A549 treated with DMSO at 1 μM for 4 hours (cell line): Measurements from ENCODE around the gene SHOC2. TPM values are rescaled to one million over a fixed set of nuclear protein-coding genes. Genes with fewer than 3 reads are reported as not detected.

ENCODE experiments used
- total RNA-seq: library from RNA; stranded (reverse); fragments of 200-300 nt; extraction: Qiagen RNA extraction; gene quantifications from 5 replicates; pipeline ENCODE4 v1.2.3, GENCODE V29; 2022; ENCODE audit warnings: low read depth

The SHOC2 gene
- 15.8 to 24.9 TPM (median 21.0 TPM) in 5 replicates for total RNA-seq

DNA sequence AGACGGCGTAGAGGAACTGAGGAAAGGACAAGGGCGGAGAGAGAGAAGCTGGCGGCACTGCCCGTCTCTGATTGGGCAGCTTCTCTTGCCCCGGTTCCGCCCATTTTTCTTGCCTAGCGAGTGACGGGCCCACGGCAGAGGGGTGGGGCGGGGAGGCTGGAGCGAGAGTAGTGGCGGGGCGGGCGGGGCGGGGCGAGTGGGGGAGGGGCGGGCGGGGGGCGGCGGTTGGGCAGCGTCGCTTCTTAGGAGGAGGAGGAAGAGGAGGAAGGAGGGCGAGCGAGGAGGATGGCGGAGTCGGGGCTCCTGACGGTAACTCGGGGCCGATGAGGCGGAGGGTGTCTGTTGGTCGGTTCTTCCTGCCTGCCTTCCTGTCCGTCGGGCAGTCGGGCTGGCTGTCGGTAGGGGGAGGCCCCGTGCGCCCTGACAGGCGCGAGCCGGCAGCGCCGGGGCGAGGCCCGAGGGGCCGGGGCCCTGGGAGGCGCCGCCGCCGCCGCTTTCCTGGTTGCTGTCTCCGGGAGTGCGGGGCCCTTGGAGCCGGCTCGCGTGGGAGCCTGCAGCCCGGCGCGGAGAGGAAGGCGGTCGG lies at the start of gene SHOC2:
SHOC2 (plus strand) TSS at position 256 of the 583 bp plus-strand sequence. CDS start 44,755 bp downstream, outside the sequence.

GRCh38 chr10:110871298-110872084 lies 47.9 kb upstream of the SHOC2 start, which contains the start of gene PDCD4:
TSS of gene PDCD4 (plus strand) at chr10:110871928. CDS start at chr10:110876028, 4,100 bp downstream.

GRCh38 chr10:110918643-110919348 lies 608 bp upstream of the SHOC2 start, which contains the start of gene BBIP1:
TSS of gene BBIP1 (minus strand) at chr10:110919180. CDS start at chr10:110918157, 1,023 bp downstream.

Other genes with a start within 250 kb of the SHOC2 start
- 30.2 to 40.5 TPM (median 34.0 TPM) in 5 replicates for gene PDCD4, start 47.7 kb upstream of the SHOC2 start, total RNA-seq
- 35.2 to 50.2 TPM (median 37.1 TPM) in 5 replicates for gene BBIP1, start 424 bp upstream of the SHOC2 start, total RNA-seq
- gene ADRA2A, start 157.4 kb downstream of the SHOC2 start, total RNA-seq = 0.02 to 0.04 TPM in 2 of 5 replicates, not detected in the others